Mesenchymal stem cell (in vitro differentiated cells and primary cell): ENCODE results near the gene CNN3.

Experiments used
- DNase-seq: peaks from one replicate; pipeline ENCODE4 v3.0.0-alpha.2; 2013
- H2AFZ ChIP-seq: one replicate; pipeline ENCODE4 v1.6.1; 2013; ENCODE audit warnings: low read depth, mild to moderate bottlenecking, control low read depth, inconsistent platforms, low read length, moderate library complexity
- H2AK5ac ChIP-seq: 2 replicates; pipeline ENCODE4 v1.6.1; 2013; ENCODE audit warnings: low read length, moderate library complexity, mild to moderate bottlenecking, inconsistent platforms; ENCODE audit not compliant: severe bottlenecking
- H2BK120ac ChIP-seq: one replicate; pipeline ENCODE4 v1.6.1; 2013; ENCODE audit warnings: low read depth, mild to moderate bottlenecking, inconsistent platforms, low read length, moderate library complexity
- H2BK12ac ChIP-seq, 2 experiments: one replicate each; pipeline ENCODE4 v1.6.1; 2013; ENCODE audit warnings: inconsistent platforms in 2 of 2, low read length in 2 of 2, mild to moderate bottlenecking in 2 of 2, moderate library complexity in 2 of 2, control low read depth in 1 of 2
- H2BK15ac ChIP-seq: one replicate; pipeline ENCODE4 v1.6.1; 2013; ENCODE audit warnings: mild to moderate bottlenecking, low read depth, inconsistent platforms; ENCODE audit not compliant: poor library complexity, severe bottlenecking
- H2BK5ac ChIP-seq: 2 replicates; pipeline ENCODE4 v1.6.1; 2013; ENCODE audit warnings: low read depth, mild to moderate bottlenecking, low read length, control low read depth, inconsistent platforms; ENCODE audit not compliant: poor library complexity, severe bottlenecking
- H3K14ac ChIP-seq, 2 experiments: one replicate each; pipeline ENCODE4 v1.6.1; 2013; ENCODE audit warnings: inconsistent platforms in 2 of 2, low read length in 2 of 2, control low read depth in 1 of 2, mild to moderate bottlenecking in 1 of 2, moderate library complexity in 1 of 2
- H3K18ac ChIP-seq, 2 experiments: one replicate each; pipeline ENCODE4 v1.6.1; 2013; ENCODE audit warnings: inconsistent platforms in 2 of 2, low read length in 2 of 2, control low read depth in 1 of 2, low read depth in 1 of 2, mild to moderate bottlenecking in 1 of 2
- H3K23ac ChIP-seq, 2 experiments: one replicate each; pipeline ENCODE4 v1.6.1; 2013; ENCODE audit warnings: inconsistent platforms in 2 of 2, low read length in 2 of 2, mild to moderate bottlenecking in 2 of 2, moderate library complexity in 2 of 2, control low read depth in 1 of 2
- H3K27ac ChIP-seq: 2 replicates; pipeline ENCODE4 v1.5.1; 2013; ENCODE audit warnings: mild to moderate bottlenecking, moderate library complexity, low read length, control low read depth, inconsistent platforms; ENCODE audit not compliant: poor library complexity, severe bottlenecking
- H3K27me3 ChIP-seq, 2 experiments: 2 replicates each; pipeline versions ENCODE4 v1.6.1 to v1.7.0; 2013; ENCODE audit warnings: low read length in 2 of 2, mild to moderate bottlenecking in 2 of 2, moderate library complexity in 2 of 2, control low read depth in 1 of 2, inconsistent platforms in 1 of 2; ENCODE audit not compliant: control insufficient read depth in 1 of 2, insufficient read depth in 1 of 2
- H3K36me3 ChIP-seq, 2 experiments: 2 replicates each; pipeline versions ENCODE4 v1.6.1 to v1.7.0; 2013; ENCODE audit warnings: low read length in 2 of 2, control low read depth in 1 of 2, inconsistent platforms in 1 of 2, low read depth in 1 of 2, mild to moderate bottlenecking in 1 of 2; ENCODE audit not compliant: insufficient read depth in 2 of 2, control insufficient read depth in 1 of 2
- H3K4ac ChIP-seq, 2 experiments: one replicate each; pipeline ENCODE4 v1.6.1; 2013; ENCODE audit warnings: inconsistent platforms in 2 of 2, low read length in 2 of 2, mild to moderate bottlenecking in 2 of 2, moderate library complexity in 2 of 2, control low read depth in 1 of 2, low read depth in 1 of 2
- H3K4me1 ChIP-seq: 2 replicates; pipeline ENCODE4 v1.6.1; 2013; ENCODE audit warnings: low read depth, low read length, control low read depth; ENCODE audit not compliant: control insufficient read depth, insufficient read depth
- H3K4me2 ChIP-seq: 2 replicates; pipeline ENCODE4 v1.6.1; 2013; ENCODE audit warnings: low read length, mild to moderate bottlenecking, inconsistent platforms; ENCODE audit not compliant: poor library complexity, severe bottlenecking
- H3K4me3 ChIP-seq, 2 experiments: 2 replicates each; pipeline versions ENCODE4 v1.5.1 to v1.7.0; 2013; ENCODE audit warnings: low read length in 2 of 2, mild to moderate bottlenecking in 2 of 2, control low read depth in 1 of 2, low read depth in 1 of 2; ENCODE audit not compliant: insufficient read depth in 1 of 2
- H3K79me1 ChIP-seq: replicated peaks from 2 replicates; pipeline ENCODE4 v1.6.1; 2013; ENCODE audit warnings: mild to moderate bottlenecking, control low read depth, low read length, inconsistent platforms; ENCODE audit not compliant: poor library complexity, severe bottlenecking
- H3K9ac ChIP-seq: 2 replicates; pipeline ENCODE4 v1.7.0; 2013; ENCODE audit warnings: mild to moderate bottlenecking, low read length, moderate library complexity
- H3K9me3 ChIP-seq: 2 replicates; pipeline ENCODE4 v1.7.0; 2013; ENCODE audit warnings: mild to moderate bottlenecking, low read length; ENCODE audit not compliant: control insufficient read depth
- H4K8ac ChIP-seq: one replicate; pipeline ENCODE4 v1.6.1; 2013; ENCODE audit warnings: inconsistent platforms, mild to moderate bottlenecking, low read length, moderate library complexity
- H4K91ac ChIP-seq: one replicate; pipeline ENCODE4 v1.6.1; 2013; ENCODE audit warnings: mild to moderate bottlenecking, low read length, inconsistent platforms
- WGBS: methylation state at CpG from one replicate; pipeline ENCODE4 v1.1.7; 2013; ENCODE audit warnings: mixed read lengths; 5-methylcytosine and 5-hydroxymethylcytosine counted together

The CNN3 gene

GRCh38 chr1:94925004-94925403 is 1.9 kb downstream of the CNN3 start:
- no peak for DNase-seq
- Histone ChIP-seq H3K27ac (peak overlapping the region; percentile 95), H3K23ac (no peak overlapping the region), H2BK15ac (no peak overlapping the region), H3K4ac (no peak overlapping the region), H3K27me3 (no peaks in the 10 kb centered on the region), H2AK5ac (no peak overlapping the region), H2BK12ac (no peak overlapping the region), H3K4me1 (peaks cover 26% of the 10 kb centered on the region), H3K4me3 (peak overlapping the region in 1 of 2 experiments; percentile 83), H2BK120ac (no peak overlapping the region), H3K9ac (peak overlapping the region; percentile 98), H3K18ac (no peak overlapping the region), H3K79me1 (peaks cover 13% of the 10 kb centered on the region), H2AFZ (no peak overlapping the region), H2BK5ac (no peak overlapping the region), H4K91ac (no peak overlapping the region), H3K36me3 (peaks cover 0 to 3% of the 10 kb centered on the region in 2 experiments), H3K4me2 (peak overlapping the region; percentile 77), H3K14ac (no peak overlapping the region), H3K9me3 (no peaks in the 10 kb centered on the region), H4K8ac (no peak overlapping the region)
- 2% methylated on average over 2 of the region's 2 CpGs for WGBS

DNA sequence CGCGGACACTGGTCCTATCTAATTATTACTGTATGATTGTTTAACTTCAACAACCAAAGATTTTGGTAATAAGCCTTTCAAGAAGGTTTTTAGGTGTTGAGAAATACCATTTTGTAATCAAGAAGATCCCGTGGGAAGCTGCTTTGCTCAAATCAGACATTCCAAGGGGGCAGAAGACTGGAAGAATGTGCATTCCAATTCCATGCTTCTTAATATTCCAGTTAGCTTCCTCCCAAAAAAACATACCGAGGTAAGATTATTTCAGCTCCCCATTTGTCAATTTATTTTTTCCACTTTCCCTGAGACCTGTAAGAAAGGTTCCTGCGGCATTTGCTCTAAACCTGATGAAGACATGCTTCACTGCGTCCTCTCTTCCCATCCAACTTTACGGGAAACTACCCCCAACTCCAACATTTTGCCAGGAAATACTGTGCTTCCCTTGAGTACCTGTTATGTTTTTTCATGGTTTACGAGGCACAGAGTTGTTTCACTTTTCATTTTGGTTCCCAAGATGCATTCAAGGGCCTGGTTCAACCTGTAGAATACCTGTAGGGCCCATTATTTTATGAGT is 4.1 kb downstream of the CNN3 start:
- peak overlapping the region; percentile 98 for H3K9ac ChIP-seq
- peak overlapping the region in 1 of 2 experiments; percentile 63 for H3K18ac ChIP-seq
- 69% methylated on average over 6 of the region's 8 CpGs for WGBS
- peaks cover 0 to 3% of the 10 kb centered on the region in 2 experiments for H3K36me3 ChIP-seq
- no peak overlapping the region for H2BK120ac ChIP-seq
- H4K91ac ChIP-seq: no peak overlapping the region
- no peaks in the 10 kb centered on the region for H3K27me3 ChIP-seq
- H3K79me1 ChIP-seq: no peaks in the 10 kb centered on the region
- H3K23ac ChIP-seq: no peak overlapping the region
- peaks cover 23% of the 10 kb centered on the region for H3K4me1 ChIP-seq
- H2AK5ac ChIP-seq: no peak overlapping the region
- H3K4me2 ChIP-seq: peak overlapping the region; percentile 57
- H2BK12ac ChIP-seq: no peak overlapping the region
- H3K9me3 ChIP-seq: no peaks in the 10 kb centered on the region
- DNase-seq: peak; percentile 56
- H3K27ac ChIP-seq: peak overlapping the region; percentile 72
- no peak overlapping the region for H3K14ac ChIP-seq
- H2AFZ ChIP-seq: no peak overlapping the region
- H2BK5ac ChIP-seq: no peak overlapping the region
- H4K8ac ChIP-seq: no peak overlapping the region
- H3K4ac ChIP-seq: no peak overlapping the region
- no peak overlapping the region for H2BK15ac ChIP-seq
- peak overlapping the region in 1 of 2 experiments; percentile 73 for H3K4me3 ChIP-seq

- no peak overlapping the region for H3K27ac ChIP-seq
- H3K4me2 ChIP-seq: no peak overlapping the region
- H3K79me1 ChIP-seq: no peaks in the 10 kb centered on the region
- no peaks in the 10 kb centered on the region for H3K27me3 ChIP-seq
- no peak overlapping the region for H3K23ac ChIP-seq
- H2AK5ac ChIP-seq: peak overlapping the region; percentile 65
- no peak for DNase-seq
- no peak overlapping the region for H4K8ac ChIP-seq
- H3K4me3 ChIP-seq: no peak overlapping the region
- WGBS: no CpG with 5 or more reads among the region's 1 CpG
- H3K4me1 ChIP-seq: peaks cover 21% of the 10 kb centered on the region
- H3K14ac ChIP-seq: no peak overlapping the region
- H2BK120ac ChIP-seq: no peak overlapping the region
- H3K18ac ChIP-seq: no peak overlapping the region
- no peak overlapping the region for H2AFZ ChIP-seq
- H3K36me3 ChIP-seq: peaks cover 0 to 7% of the 10 kb centered on the region in 2 experiments
- no peaks in the 10 kb centered on the region for H3K9me3 ChIP-seq
- H4K91ac ChIP-seq: no peak overlapping the region
- H2BK12ac ChIP-seq: no peak overlapping the region
- H2BK5ac ChIP-seq: no peak overlapping the region
- H3K4ac ChIP-seq: no peak overlapping the region
- H3K9ac ChIP-seq: peak overlapping the region; percentile 24
- no peak overlapping the region for H2BK15ac ChIP-seq
Measured at GRCh38 chr1:94921977-94922376, 4.9 kb downstream of the CNN3 start.

DNA sequence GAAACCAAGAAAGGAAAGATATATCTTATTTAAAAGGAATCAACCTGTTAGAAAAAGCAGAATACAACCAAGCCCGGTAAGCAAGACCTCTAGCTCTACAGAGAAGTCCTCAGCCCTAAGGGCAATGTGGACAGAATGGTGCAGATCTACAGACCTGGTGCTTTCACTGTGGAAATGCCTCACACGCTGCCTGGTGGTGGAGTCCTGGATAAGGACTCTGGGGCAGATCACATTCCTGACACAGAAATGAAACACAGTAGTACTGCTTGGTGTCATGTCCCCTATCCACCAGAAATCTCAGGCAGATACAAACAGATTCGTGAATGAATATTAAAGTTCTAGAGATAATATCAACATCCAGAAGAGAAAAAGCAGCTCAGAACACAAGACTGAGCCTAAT is 6.8 kb downstream of the CNN3 start:
- Histone ChIP-seq H3K18ac (no peak overlapping the region), H2AK5ac (no peak overlapping the region), H3K36me3 (peaks cover 6 to 7% of the 10 kb centered on the region in 2 experiments), H3K9ac (no peak overlapping the region), H3K14ac (no peak overlapping the region), H3K79me1 (no peaks in the 10 kb centered on the region), H2BK5ac (no peak overlapping the region), H2BK15ac (no peak overlapping the region), H4K8ac (no peak overlapping the region), H3K4me2 (no peak overlapping the region), H3K27me3 (no peaks in the 10 kb centered on the region), H3K4me1 (peaks cover 21% of the 10 kb centered on the region), H3K4ac (no peak overlapping the region), H2BK120ac (no peak overlapping the region), H3K23ac (no peak overlapping the region), H3K4me3 (no peak overlapping the region), H3K27ac (no peak overlapping the region), H2BK12ac (no peak overlapping the region), H3K9me3 (no peaks in the 10 kb centered on the region), H4K91ac (no peak overlapping the region), H2AFZ (no peak overlapping the region)
- peak; percentile 45 for DNase-seq
- WGBS: 91% methylated on average over 2 of the region's 3 CpGs
